Measurements from ENCODE around the gene RBFOX2. TPM values are rescaled to one million over a fixed set of nuclear protein-coding genes. Genes with fewer than 3 reads are reported as not detected.
"Not testable (repeated sequence)": the region's sequence is repeated elsewhere in the genome, so short reads cannot be mapped to it uniquely, and the experiment has no call there.

Gene RBFOX2
- total and polyA plus RNA-seq, 2 donors (not counting 1 experiment from before 2014, with no cell fraction given), result 173 to 190 TPM

GRCh38 chr22:35705141-35705540 lies 323.5 kb downstream of the RBFOX2 start:
- Histone ChIP-seq H4K20me1 (ENCODE audit: control insufficient read depth, extremely low read depth, insufficient read depth, low read length) (no peaks in the 10 kb centered on the region), H3K9me3 (ENCODE audit: control insufficient read depth, insufficient read depth, low read depth, low read length) (no peaks in the 10 kb centered on the region), H3K36me3 (ENCODE audit: control insufficient read depth, insufficient read depth, low read length) (no peaks in the 10 kb centered on the region), H3K4me2 (ENCODE audit: extremely low read depth, insufficient read depth, low read length) (peak overlapping the region; percentile 2), H3K4me1 (ENCODE audit: control insufficient read depth, extremely low read depth, insufficient read depth, low read length) (peaks cover 10% of the 10 kb centered on the region), H2AFZ (ENCODE audit: low read length) (no peak overlapping the region), H3K4me3 (replicated peaks in 1 of 4; ENCODE audit: control extremely low read depth in 1 of 4, insufficient read depth in 1 of 4, low read depth in 3 of 4, low read length in 4 of 4) (no peak overlapping the region), H3K9ac (ENCODE audit: insufficient read depth, low read length) (no peak overlapping the region), H3K27me3 (ENCODE audit: control insufficient read depth, insufficient read depth, low read length) (no peaks in the 10 kb centered on the region), H3K27ac (ENCODE audit: insufficient read depth, low read length) (no peak overlapping the region), H3K79me2 (ENCODE audit: control insufficient read depth, insufficient read depth, low read length) (no peaks in the 10 kb centered on the region)
- peak; percentile 84 to 91 for DNase-seq (ENCODE audit: low read depth in 2 of 2)
- TF ChIP-seq EZH2 (IDR thresholded peaks at IDR 0.05; ENCODE audit: low read length, missing control alignments), result no peak
- TF ChIP-seq, protein P1, sequence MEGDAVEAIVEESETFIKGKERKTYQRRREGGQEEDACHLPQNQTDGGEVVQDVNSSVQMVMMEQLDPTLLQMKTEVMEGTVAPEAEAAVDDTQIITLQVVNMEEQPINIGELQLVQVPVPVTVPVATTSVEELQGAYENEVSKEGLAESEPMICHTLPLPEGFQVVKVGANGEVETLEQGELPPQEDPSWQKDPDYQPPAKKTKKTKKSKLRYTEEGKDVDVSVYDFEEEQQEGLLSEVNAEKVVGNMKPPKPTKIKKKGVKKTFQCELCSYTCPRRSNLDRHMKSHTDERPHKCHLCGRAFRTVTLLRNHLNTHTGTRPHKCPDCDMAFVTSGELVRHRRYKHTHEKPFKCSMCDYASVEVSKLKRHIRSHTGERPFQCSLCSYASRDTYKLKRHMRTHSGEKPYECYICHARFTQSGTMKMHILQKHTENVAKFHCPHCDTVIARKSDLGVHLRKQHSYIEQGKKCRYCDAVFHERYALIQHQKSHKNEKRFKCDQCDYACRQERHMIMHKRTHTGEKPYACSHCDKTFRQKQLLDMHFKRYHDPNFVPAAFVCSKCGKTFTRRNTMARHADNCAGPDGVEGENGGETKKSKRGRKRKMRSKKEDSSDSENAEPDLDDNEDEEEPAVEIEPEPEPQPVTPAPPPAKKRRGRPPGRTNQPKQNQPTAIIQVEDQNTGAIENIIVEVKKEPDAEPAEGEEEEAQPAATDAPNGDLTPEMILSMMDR (conservative IDR thresholded peaks at IDR 0.05 in 1 of 2, IDR thresholded peaks at IDR 0.05 in 1 of 2; ENCODE audit: low read depth in 1 of 2, low read length in 2 of 2), result no peak

DNA sequence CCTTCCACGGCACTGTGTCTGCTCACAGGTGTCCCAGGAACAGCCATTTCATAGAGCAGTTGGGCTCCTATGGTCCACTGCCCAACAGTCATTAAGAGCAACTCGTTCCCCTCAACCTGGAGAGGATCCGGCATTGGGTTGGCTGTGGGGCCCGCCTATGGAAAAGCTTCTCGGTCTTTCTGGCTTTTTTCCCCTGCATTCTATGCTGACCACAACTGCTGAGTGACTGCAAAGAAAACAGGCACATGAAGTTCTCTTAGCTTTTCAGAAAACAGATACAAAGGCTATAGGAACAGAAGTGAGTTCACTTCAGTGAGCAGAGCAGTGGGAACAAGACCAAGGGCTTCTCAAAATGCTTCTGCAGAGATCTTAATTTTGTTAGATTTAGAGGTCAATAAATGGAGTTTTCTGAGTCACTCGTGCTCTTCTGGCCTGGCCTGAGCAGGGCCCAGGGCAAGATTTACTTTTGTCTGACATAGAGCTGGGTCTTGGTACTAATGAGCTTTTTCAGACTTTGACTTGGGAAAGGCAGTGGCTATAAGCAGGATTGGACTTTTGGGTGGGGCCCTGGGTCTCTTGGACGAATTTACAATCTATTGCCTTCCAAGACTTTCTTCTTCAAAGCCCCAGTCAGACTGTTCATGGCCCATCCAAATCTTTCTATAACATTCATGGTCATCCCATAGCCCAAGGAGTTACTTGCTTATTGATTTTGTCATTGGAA lies 324.6 kb downstream of the RBFOX2 start:
- Histone ChIP-seq H3K27me3 (ENCODE audit: control insufficient read depth, insufficient read depth, low read length) (no peaks in the 10 kb centered on the region), H3K79me2 (ENCODE audit: control insufficient read depth, insufficient read depth, low read length) (no peaks in the 10 kb centered on the region), H3K36me3 (ENCODE audit: control insufficient read depth, insufficient read depth, low read length) (no peaks in the 10 kb centered on the region), H3K4me3 (replicated peaks in 1 of 4; ENCODE audit: control extremely low read depth in 1 of 4, insufficient read depth in 1 of 4, low read depth in 3 of 4, low read length in 4 of 4) (no peak overlapping the region), H3K9me3 (ENCODE audit: control insufficient read depth, insufficient read depth, low read depth, low read length) (no peaks in the 10 kb centered on the region), H2AFZ (ENCODE audit: low read length) (no peak overlapping the region), H3K4me1 (ENCODE audit: control insufficient read depth, extremely low read depth, insufficient read depth, low read length) (peaks cover 10% of the 10 kb centered on the region), H3K9ac (ENCODE audit: insufficient read depth, low read length) (no peak overlapping the region), H4K20me1 (ENCODE audit: control insufficient read depth, extremely low read depth, insufficient read depth, low read length) (no peaks in the 10 kb centered on the region), H3K4me2 (ENCODE audit: extremely low read depth, insufficient read depth, low read length) (no peak overlapping the region), H3K27ac (ENCODE audit: insufficient read depth, low read length) (no peak overlapping the region)
- peak; percentile 46 to 74 for DNase-seq (ENCODE audit: low read depth in 2 of 2)
- TF ChIP-seq, protein P1 (conservative IDR thresholded peaks at IDR 0.05 in 1 of 2, IDR thresholded peaks at IDR 0.05 in 1 of 2; ENCODE audit: low read depth in 1 of 2, low read length in 2 of 2), result no peak
- no peak for TF ChIP-seq EZH2 (IDR thresholded peaks at IDR 0.05; ENCODE audit: low read length, missing control alignments)

- H3K4me1 ChIP-seq (ENCODE audit: control insufficient read depth, extremely low read depth, insufficient read depth, low read length); H3K27me3 ChIP-seq (ENCODE audit: control insufficient read depth, insufficient read depth, low read length); H3K9ac ChIP-seq (ENCODE audit: insufficient read depth, low read length); H3K9me3 ChIP-seq (ENCODE audit: control insufficient read depth, insufficient read depth, low read depth, low read length); H3K4me3 ChIP-seq (replicated peaks in 1 of 4; ENCODE audit: control extremely low read depth in 1 of 4, insufficient read depth in 1 of 4, low read depth in 3 of 4, low read length in 4 of 4); H3K79me2 ChIP-seq (ENCODE audit: control insufficient read depth, insufficient read depth, low read length); H3K4me2 ChIP-seq (ENCODE audit: extremely low read depth, insufficient read depth, low read length); H2AFZ ChIP-seq (ENCODE audit: low read length); DNase-seq (ENCODE audit: low read depth in 2 of 2); H4K20me1 ChIP-seq (ENCODE audit: control insufficient read depth, extremely low read depth, insufficient read depth, low read length); H3K27ac ChIP-seq (ENCODE audit: insufficient read depth, low read length); H3K36me3 ChIP-seq (ENCODE audit: control insufficient read depth, insufficient read depth, low read length): not testable (repeated sequence)
Measured at GRCh38 chr22:35699852-35700251, 328.8 kb downstream of the RBFOX2 start.

All from fibroblast of lung (primary cell).